Stimulated activated CD4-positive, alpha-beta T cell treated with anti-CD3 and anti-CD28 coated beads, Interleukin-1b, Interleukin-23, amount 100 ng/mL, for 24 hours (primary cell): ENCODE data around the gene RASGRP1.

Experiments used
- DNase-seq, 4 experiments: peaks; one replicate each; pipeline ENCODE4 v3.0.0-alpha.2; 2020; ENCODE audit warnings: low read depth in 4 of 4, low spot score in 1 of 4

The RASGRP1 gene

GRCh38 chr15:38508647-38509046 lies 56.0 kb downstream of the RASGRP1 start:
- no peak for DNase-seq

DNA sequence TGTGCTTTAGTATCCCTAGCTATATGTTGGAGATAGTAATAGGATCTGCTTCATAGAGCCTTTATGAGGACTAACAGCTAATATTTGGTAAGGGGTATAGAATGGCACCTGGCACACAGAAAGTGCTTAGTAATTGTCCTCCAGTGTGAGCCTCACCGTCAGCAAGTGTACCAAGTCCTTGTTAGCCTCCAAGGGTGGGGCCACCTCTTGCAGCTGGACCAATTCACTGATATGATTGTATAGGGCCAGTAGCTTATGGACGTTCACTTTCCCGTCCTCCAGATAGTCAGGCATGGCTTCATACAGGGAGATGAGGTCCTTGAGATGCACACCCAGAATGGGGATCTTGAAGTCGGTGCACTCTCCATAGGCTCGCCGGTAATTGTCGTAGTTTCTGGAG lies 57.0 kb downstream of the RASGRP1 start:
- DNase-seq = no peak

- DNase-seq = no peak
These were observed 57.6 kb downstream of the RASGRP1 start for GRCh38 chr15:38506997-38507396.

GRCh38 chr15:38504680-38505467 lies 59.7 kb downstream of the RASGRP1 start:
- DNase-seq = no peak

DNA sequence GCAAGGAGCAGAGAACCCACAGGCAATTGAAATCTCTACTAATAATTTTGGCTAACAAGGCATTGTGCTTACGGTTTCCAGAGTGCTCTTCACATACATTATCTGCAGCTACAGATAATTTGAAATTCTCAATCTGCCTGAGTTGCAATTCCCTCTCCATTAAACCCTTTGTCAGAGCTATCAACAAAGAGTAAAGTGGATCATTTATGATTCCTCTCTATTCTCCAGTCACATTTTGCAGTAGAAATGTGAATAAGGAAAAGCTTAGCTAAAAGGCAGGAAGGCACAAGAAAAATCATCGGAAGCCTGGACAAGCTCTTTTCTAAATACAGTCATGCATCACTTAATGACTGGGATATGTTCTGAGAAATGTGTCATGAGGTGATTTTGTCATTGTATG lies 61.1 kb downstream of the RASGRP1 start:
- no peak for DNase-seq

DNA sequence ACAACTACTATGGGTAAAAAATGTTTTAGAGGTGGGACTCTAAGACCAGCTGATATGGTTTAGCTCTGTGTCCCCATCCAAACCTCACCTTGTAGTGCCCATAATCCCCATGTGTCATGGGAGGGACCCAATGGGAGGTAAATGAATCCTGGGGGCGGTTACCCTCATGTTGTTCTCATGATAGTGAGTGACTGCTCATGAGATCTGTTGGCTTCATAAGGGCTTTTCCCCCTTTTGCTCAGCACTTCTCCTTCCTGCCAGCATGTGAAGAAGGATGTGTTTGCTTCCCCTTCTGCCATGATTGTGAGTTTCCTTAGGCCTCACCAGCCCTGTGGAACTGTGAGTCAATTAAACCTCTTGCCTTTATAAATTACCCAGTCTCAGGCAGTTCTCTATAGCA lies 65.0 kb downstream of the RASGRP1 start:
- DNase-seq = no peak

GRCh38 chr15:38496151-38496550 lies 68.5 kb downstream of the RASGRP1 start:
- no peak for DNase-seq

GRCh38 chr15:38490242-38490922 lies 74.2 kb downstream of the RASGRP1 start:
- DNase-seq = no peak

DNA sequence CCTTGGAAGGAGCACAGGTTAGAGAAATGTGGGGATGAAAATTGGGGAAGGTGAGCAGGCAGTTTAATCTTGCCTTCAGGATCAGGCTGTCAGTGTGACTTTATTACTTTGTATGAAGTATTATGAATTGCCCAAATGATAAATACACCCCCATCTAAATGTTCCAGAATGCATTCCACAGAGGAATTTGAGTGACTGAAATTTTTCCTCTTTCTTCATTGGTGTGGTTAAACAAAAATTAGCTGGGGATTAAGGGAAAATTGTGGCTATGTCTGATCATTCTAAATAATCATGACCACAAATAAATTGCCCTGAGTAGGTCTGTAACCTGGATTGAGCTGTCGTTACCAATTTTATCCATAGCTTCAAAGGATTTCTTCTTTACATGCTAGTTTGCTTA lies 77.2 kb downstream of the RASGRP1 start:
- DNase-seq = no peak

DNA sequence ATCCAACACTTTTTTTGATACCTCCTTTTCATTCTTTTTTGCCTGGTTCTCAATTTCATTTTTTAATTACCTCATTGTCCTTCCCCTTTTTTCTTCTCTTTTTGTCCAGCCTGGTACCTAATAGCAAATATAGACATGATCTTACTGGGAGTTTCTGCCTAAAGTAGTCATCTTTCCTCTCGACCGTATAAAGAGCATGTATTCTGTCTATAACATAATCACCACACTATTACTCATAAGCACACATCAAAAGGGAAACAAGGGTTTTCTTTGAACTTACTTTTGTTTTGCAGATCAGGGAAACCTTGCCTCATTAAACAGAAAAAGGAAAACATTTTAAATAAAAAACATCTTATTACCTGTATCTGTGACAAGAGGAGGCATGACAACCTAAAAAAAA lies 77.7 kb downstream of the RASGRP1 start:
- no peak for DNase-seq

GRCh38 chr15:38482572-38482971 lies 82.0 kb downstream of the RASGRP1 start:
- DNase-seq = no peak

- DNase-seq = no peak
These were observed 82.9 kb downstream of the RASGRP1 start for GRCh38 chr15:38481761-38482160.

GRCh38 chr15:38481113-38481512 lies 83.5 kb downstream of the RASGRP1 start:
- no peak for DNase-seq

GRCh38 chr15:38479756-38480155 lies 84.9 kb downstream of the RASGRP1 start:
- DNase-seq = no peak

DNA sequence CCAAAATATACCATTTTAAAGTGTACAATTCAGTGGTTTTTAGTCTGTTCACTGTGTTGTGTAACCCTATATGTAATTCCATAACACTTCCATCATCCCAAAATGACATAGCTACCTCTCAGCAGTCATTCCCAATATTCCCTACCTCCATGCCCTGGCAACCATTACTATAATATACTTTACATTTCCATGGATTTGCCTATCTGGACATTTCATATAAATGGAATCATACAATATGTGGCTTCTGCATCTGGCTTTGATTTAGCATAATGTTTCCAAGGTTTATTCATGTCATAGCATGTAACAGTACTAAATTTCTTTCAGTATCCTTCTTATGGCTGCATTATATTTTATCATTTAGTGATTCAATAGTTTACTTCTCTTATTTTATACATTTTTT lies 85.3 kb downstream of the RASGRP1 start:
- no peak for DNase-seq

- DNase-seq = no peak
These were observed 87.0 kb downstream of the RASGRP1 start for GRCh38 chr15:38477637-38478036.

- no peak for DNase-seq
These were observed 88.5 kb downstream of the RASGRP1 start for GRCh38 chr15:38476120-38476519.

- no peak for DNase-seq
These were observed 89.3 kb downstream of the RASGRP1 start for GRCh38 chr15:38475361-38475760.

DNA sequence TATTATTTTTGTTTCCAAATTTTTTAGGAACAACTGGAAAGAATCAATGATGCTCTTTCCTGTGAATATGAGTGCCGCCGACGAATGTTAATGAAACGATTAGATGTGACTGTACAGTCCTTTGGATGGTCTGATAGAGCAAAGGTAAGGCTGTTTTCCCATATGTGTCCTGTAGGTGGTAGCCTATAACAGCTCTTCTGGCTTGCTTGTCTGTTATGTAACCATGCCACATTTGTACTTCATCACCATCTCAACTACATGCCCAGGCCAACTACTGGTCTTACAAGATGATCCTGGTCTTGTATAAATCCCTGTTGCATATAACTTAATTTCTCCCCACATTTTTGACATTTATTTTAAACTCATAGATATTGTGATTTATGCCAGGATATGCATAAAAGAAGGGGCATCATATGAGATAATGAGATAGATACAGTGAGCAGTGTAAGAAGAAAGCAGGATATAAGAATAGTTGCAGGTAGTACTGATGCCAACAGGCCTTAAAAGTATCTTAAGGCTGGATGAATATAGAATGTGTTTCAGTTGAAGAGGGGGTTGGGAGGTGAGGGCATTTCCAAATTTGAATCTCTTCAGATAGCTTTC lies 90.4 kb downstream of the RASGRP1 start:
- DNase-seq = no peak

GRCh38 chr15:38471974-38472373 lies 92.6 kb downstream of the RASGRP1 start:
- no peak for DNase-seq

DNA sequence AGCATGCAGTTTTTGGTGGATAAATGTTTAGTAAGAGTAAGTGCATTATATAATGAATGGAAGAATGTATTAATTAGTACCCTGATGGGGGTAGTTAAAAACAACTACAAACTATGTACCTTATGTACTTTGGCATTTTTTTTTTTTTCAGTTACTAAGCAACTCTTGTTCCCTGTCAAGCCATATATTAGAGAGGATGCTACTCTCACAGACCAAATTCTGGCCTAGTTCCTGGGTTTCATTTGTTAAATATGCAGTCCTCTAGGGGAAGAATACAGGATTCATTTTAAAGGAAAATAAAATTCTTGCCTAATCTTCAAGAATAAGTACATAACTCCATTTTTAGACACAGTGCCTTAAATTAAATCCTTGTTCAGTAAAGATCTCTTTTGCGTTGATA lies 93.8 kb downstream of the RASGRP1 start:
- DNase-seq = no peak

DNA sequence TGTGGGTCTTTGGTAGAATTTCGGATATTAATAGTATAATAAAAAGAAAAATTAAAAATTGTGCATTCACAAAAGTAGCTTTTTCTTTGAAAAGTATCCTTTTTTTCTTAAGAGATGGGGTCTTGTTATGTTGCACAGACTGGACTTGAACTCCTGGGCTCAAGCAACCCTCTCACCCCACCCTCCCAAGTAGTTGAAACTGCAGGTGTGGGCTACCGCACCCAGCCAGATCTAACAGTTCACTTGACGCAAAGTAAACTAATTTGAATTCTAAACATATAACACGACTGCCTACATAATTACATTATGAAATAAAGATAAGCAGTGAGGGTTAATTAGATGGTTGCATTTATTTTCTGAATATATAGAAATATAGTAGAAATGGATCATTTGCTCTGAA lies 99.9 kb downstream of the RASGRP1 start:
- DNase-seq = no peak
